Heart left ventricle (tissue), 16 donors: ENCODE data around the gene VSTM2L. TPM values are rescaled to one million over a fixed set of nuclear protein-coding genes. Genes with fewer than 3 reads are reported as not detected.

Experiments used
- ATAC-seq, 4 donors: fragments of 200-7000 bp; cut with Tn5 transposase; one replicate each; pipeline ENCODE4 v1.9.1; 2020 to 2022; ENCODE audit warnings: moderate library complexity in 4 of 4, mild to moderate bottlenecking in 3 of 4, moderate number of reproducible peaks in 1 of 4
- DNase-seq, 5 donors: peaks; one replicate each; pipeline ENCODE4 v3.0.0-alpha.2; 2020
- H3K27ac ChIP-seq, 12 donors: fragments of 200-600 bp; sonication (generic) in 4 of 12; one replicate each; pipeline versions ENCODE4 v1.5.0 to v1.8.0; 2016 to 2022; ENCODE audit warnings: mild to moderate bottlenecking in 2 of 12
- H3K27me3 ChIP-seq, 9 donors: fragments of 200-600 bp; sonication (generic) in 2 of 9; one replicate each; pipeline versions ENCODE4 v1.5.1 to v1.8.0; 2016 to 2022; ENCODE audit warnings: mild to moderate bottlenecking in 3 of 9
- H3K36me3 ChIP-seq, 9 donors: fragments of 200-600 bp; sonication (generic) in 2 of 9; one replicate each; pipeline versions ENCODE4 v1.5.0 to v1.8.0; 2018 to 2022; ENCODE audit warnings: mild to moderate bottlenecking in 2 of 9
- H3K4me1 ChIP-seq, 12 donors: fragments of 200-600 bp; sonication (generic) in 4 of 12; one replicate each; pipeline versions ENCODE4 v1.5.0 to v1.8.0; 2016 to 2022; ENCODE audit warnings: mild to moderate bottlenecking in 3 of 12
- H3K4me3 ChIP-seq, 12 donors: fragments of 200-600 bp; sonication (generic) in 4 of 12; one replicate each; pipeline versions ENCODE4 v1.5.0 to v1.8.0; 2017 to 2022; ENCODE audit warnings: mild to moderate bottlenecking in 9 of 12, moderate library complexity in 4 of 12
- H3K9me3 ChIP-seq, 12 donors: fragments of 200-600 bp; sonication (generic) in 4 of 12; one replicate each; pipeline versions ENCODE4 v1.5.0 to v1.8.0; 2016 to 2022; ENCODE audit warnings: mild to moderate bottlenecking in 1 of 12
- POLR2A ChIP-seq, 2 donors: fragments of 450-650 bp; IDR thresholded peaks; one replicate each; pipeline ENCODE4 v1.6.1; 2017; ENCODE audit warnings: antibody characterized with exemption in 2 of 2, mild to moderate bottlenecking in 2 of 2, moderate library complexity in 2 of 2
- WGBS, 4 donors: extraction: QIAGEN DNeasy Blood & Tissue Kit in 2 of 4; methylation state at CpG; one replicate each; pipeline versions ENCODE4 v1.1.5 to v1.1.7; 2013 to 2018; 5-methylcytosine and 5-hydroxymethylcytosine counted together
- intact Hi-C, 10 donors: fragments of 100-400 bp; cut with DNase I; formaldehyde crosslinking; loops; one replicate each; pipeline versions ENCODE4 v1.11.1 to v1.14.2; 2022
- polyA plus RNA-seq, 2 donors: library from polyadenylated mRNA; stranded (reverse); fragments of 200-250 nt; gene quantifications; one replicate each; pipeline ENCODE4 v1.2.3, GENCODE V29; 2013
- total RNA-seq, 9 donors: library from RNA; depleted of rRNA in 2 of 9; stranded (reverse); fragments of >200 nt in 2 of 9; fragmentation: NEBNext Ultra II Directional in 3 of 9; extraction: Animal tissue kit (Norgen Biotek cat#: 25700) in 3 of 9; gene quantifications; one replicate each; pipeline versions ENCODE4 v1.1.0 to v1.2.4, GENCODE V29; 2016 to 2023
- TF ChIP-seq, protein P1 (sequence below), 12 donors: fragments of 200-600 bp; sonication (generic) in 4 of 12; IDR thresholded peaks; one replicate each; pipeline versions ENCODE4 v1.5.0 to v1.8.0; 2018 to 2022; ENCODE audit warnings: antibody characterized with exemption in 12 of 12, mild to moderate bottlenecking in 5 of 12
- donor health status: ischemic (EF 13 %, LVEDD 7.1; RV severe dilation, severe dysfunction).
- donor health status: healthy with polysubstance abuse.
- donor health status: DM: no; HTN: yes; CAD: no.
- donor health status: DM: no; HTN: no; CAD: no.
- donor health status: ischemic (EF 25% LVEDD 6.9; RV normal size, moderate dysfunction).
- donor health status: ischemic (EF 25% LVEDD 5.7; RV mildly dilated, moderate dysfunction).
- donor health status: healthy.
- donor health status: DM: yes; HTN: yes; CAD: no.
- donor health status: ischemic (EF 35%, LVEDD 5.7; RV mildly dilated, moderate dysfunction).
- donor health status: nonischemic (EF 11% LVEDD 7.7; RV severe dilation, severe dysfunction).
- donor health status: DM: yes; HTN: yes; CAD: no.
- donor health status: PGD.
- donor health status: ischemic (EF 29% LVEDD 5.4; RV normal size, mild dysfunction).
- donor health status: nonischemic (EF 23%, LVEDD 6.1; RV moderate dilation, normal function).

Gene VSTM2L
- total and polyA plus RNA-seq, 11 donors, result 3.7 to 49.5 (median 17.4) TPM

- ATAC-seq (no peak), DNase-seq (no peak)
- H3K27ac ChIP-seq, result no peak overlapping the region
- no peak overlapping the region for H3K4me3 ChIP-seq
- 77 to 87% (median 81%) methylated on average over 5 to 6 of the region's 6 CpGs for WGBS, 4 donors
- no peak for TF ChIP-seq POLR2A (IDR thresholded peaks at IDR 0.05)
- peaks cover 0 to 33% (median 5%) of the 10 kb centered on the region in 12 donors for H3K9me3 ChIP-seq
- no peaks in the 10 kb centered on the region for H3K36me3 ChIP-seq
- H3K4me1 ChIP-seq, result peaks cover 0 to 8% (median 0%) of the 10 kb centered on the region in 12 donors
- H3K27me3 ChIP-seq, result no peaks in the 10 kb centered on the region
- intact Hi-C loops, result no loop called here
Measured at GRCh38 chr20:37968841-37969401, 66.0 kb downstream of the VSTM2L start.

DNA sequence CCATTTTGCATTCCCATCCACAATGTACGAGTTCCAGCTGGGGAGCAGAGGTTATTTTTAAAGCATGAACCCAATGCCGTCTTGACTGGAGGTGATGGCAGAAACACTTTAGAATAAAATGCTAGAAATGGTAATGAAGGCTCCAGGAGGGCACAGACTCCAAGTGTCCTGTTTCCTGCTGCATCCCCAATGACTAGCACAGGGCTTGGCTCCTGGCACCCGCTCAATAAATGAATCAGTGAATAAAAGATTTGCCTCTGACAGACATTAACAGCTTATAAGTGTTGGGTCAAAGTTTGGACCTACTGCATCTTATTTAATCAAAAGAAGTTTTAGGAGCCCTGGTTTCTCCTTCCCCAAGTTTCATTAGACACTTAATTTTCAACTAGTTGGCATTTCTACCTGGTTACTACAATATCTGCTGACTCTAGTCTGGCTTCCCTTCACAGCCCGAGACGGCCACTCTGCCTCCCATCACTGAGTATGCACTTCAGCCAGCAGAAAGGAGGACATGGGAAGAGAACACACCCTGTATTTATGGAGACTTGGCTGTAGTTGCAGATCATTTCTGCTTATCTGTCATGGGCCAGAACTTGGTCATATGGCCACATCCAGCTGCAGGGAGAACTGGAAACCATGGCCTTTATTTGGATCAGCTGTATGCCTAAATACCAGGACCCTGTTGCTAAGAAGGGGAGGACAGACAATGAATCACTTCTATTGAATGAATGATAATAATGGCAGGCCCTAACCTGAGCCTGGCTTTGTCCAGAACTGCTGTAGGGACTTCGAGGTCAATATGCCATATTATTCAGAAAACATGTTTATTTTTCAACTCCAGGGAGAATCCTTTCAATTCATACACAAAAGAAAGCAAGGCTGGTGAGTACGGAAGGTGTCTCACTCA is 67.3 kb downstream of the VSTM2L start:
- no peak overlapping the region for H3K4me3 ChIP-seq
- no peak overlapping the region for H3K27ac ChIP-seq
- intact Hi-C loops, result no loop called here
- peaks cover 0 to 8% (median 0%) of the 10 kb centered on the region in 12 donors for H3K4me1 ChIP-seq
- 65 to 70% (median 67%) methylated on average over 7 of the region's 7 CpGs for WGBS, 4 donors
- ATAC-seq (peak in 1 of 4 donors; percentile 44), DNase-seq (no peak)
- no peaks in the 10 kb centered on the region for H3K36me3 ChIP-seq
- no peaks in the 10 kb centered on the region for H3K27me3 ChIP-seq
- H3K9me3 ChIP-seq, result peaks cover 0 to 29% (median 5%) of the 10 kb centered on the region in 12 donors
- TF ChIP-seq POLR2A (IDR thresholded peaks at IDR 0.05), result no peak
- TF ChIP-seq, protein P1, sequence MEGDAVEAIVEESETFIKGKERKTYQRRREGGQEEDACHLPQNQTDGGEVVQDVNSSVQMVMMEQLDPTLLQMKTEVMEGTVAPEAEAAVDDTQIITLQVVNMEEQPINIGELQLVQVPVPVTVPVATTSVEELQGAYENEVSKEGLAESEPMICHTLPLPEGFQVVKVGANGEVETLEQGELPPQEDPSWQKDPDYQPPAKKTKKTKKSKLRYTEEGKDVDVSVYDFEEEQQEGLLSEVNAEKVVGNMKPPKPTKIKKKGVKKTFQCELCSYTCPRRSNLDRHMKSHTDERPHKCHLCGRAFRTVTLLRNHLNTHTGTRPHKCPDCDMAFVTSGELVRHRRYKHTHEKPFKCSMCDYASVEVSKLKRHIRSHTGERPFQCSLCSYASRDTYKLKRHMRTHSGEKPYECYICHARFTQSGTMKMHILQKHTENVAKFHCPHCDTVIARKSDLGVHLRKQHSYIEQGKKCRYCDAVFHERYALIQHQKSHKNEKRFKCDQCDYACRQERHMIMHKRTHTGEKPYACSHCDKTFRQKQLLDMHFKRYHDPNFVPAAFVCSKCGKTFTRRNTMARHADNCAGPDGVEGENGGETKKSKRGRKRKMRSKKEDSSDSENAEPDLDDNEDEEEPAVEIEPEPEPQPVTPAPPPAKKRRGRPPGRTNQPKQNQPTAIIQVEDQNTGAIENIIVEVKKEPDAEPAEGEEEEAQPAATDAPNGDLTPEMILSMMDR (IDR thresholded peaks at IDR 0.05), result no peak

- Histone ChIP-seq H3K27ac (no peak overlapping the region), H3K9me3 (peaks cover 0 to 25% (median 5%) of the 10 kb centered on the region in 12 donors), H3K4me3 (no peak overlapping the region), H3K4me1 (peaks cover 0 to 8% (median 0%) of the 10 kb centered on the region in 12 donors), H3K36me3 (no peaks in the 10 kb centered on the region), H3K27me3 (no peaks in the 10 kb centered on the region)
- TF ChIP-seq, protein P1 (IDR thresholded peaks at IDR 0.05), result no peak
- no peak for TF ChIP-seq POLR2A (IDR thresholded peaks at IDR 0.05)
- intact Hi-C loops, result no loop called here
- DNase-seq (no peak), ATAC-seq (no peak)
Measured at GRCh38 chr20:37970856-37971245, 67.9 kb downstream of the VSTM2L start.

DNA sequence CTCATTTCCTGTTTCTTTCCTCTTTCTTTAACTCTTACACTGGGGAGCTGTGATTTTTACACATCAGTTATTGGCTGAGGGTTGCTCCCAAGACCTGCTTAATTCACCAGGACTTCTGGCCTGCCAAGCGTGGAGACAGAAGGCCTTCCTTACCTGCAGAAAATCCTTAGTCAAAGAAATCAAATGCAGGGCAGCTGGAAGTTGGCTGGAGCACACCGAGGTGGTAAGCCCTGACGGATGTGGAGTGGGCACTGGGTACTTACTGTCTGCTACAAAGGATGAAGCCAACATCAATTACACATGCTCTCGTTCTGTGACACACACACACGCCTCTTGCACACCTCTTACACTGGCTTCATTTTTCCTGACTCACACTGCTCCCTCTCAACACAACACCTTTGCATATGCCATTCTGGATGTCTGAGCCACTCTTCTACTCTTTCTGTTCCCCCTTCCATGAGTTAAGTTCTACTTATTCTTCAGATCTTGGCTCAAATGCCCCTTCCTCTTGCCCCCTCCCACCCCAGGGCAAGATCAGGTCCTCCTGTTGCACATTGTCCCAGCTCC is 68.7 kb downstream of the VSTM2L start:
- TF ChIP-seq, protein P1 (IDR thresholded peaks at IDR 0.05), result no peak
- TF ChIP-seq POLR2A (IDR thresholded peaks at IDR 0.05), result no peak
- intact Hi-C loops, result no loop called here
- H3K27me3 ChIP-seq, result no peaks in the 10 kb centered on the region
- H3K27ac ChIP-seq, result no peak overlapping the region
- ATAC-seq, result no peak
- DNase-seq, result no peak
- H3K36me3 ChIP-seq, result no peaks in the 10 kb centered on the region
- 94 to 98% (median 96%) methylated on average over 5 of the region's 5 CpGs for WGBS, 4 donors
- no peak overlapping the region for H3K4me3 ChIP-seq
- peaks cover 0 to 8% (median 0%) of the 10 kb centered on the region in 12 donors for H3K4me1 ChIP-seq
- H3K9me3 ChIP-seq, result peaks cover 0 to 22% (median 4%) of the 10 kb centered on the region in 12 donors
